Measurements from ENCODE around the gene DNAJC6. TPM values are rescaled to one million over a fixed set of nuclear protein-coding genes. Genes with fewer than 3 reads are reported as not detected.
"Not testable (repeated sequence)": the region's sequence is repeated elsewhere in the genome, so short reads cannot be mapped to it uniquely, and the experiment has no call there.

The DNAJC6 gene
- total RNA-seq, 1 experiment from 2014 or later = 5.2 TPM

- no peak for DNase-seq (ENCODE audit: low read depth)
These were observed 48.1 kb downstream of the DNAJC6 start for GRCh38 chr1:65357291-65357960.

DNA sequence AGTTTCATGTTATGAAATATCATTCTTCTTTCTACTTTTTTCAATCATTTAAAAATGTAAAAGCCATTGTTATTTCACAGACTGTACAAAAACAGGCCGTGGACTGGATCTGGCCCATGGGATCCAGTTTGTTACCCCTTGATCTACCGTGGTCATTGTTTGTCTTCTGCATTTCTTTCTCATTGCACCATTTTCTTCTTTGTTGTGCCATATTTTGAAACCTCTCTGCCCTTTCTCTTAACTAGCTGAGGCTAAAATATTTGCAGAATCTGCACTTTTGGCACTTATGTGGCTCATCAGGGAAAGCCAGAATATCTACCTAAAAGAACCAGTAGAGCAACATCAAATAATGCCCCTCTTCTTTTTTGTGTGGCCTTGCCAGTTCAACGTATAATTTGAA lies 50.5 kb downstream of the DNAJC6 start:
- no peak for DNase-seq (ENCODE audit: low read depth)

- no peak for DNase-seq (ENCODE audit: low read depth)
These were observed 51.3 kb downstream of the DNAJC6 start for GRCh38 chr1:65360648-65361047.

GRCh38 chr1:65362545-65362944 lies 53.2 kb downstream of the DNAJC6 start:
- DNase-seq (ENCODE audit: low read depth) = no peak

GRCh38 chr1:65363484-65363883 lies 54.1 kb downstream of the DNAJC6 start:
- no peak for DNase-seq (ENCODE audit: low read depth)

- no peak for DNase-seq (ENCODE audit: low read depth)
These were observed 59.1 kb downstream of the DNAJC6 start for GRCh38 chr1:65368403-65368802.

DNA sequence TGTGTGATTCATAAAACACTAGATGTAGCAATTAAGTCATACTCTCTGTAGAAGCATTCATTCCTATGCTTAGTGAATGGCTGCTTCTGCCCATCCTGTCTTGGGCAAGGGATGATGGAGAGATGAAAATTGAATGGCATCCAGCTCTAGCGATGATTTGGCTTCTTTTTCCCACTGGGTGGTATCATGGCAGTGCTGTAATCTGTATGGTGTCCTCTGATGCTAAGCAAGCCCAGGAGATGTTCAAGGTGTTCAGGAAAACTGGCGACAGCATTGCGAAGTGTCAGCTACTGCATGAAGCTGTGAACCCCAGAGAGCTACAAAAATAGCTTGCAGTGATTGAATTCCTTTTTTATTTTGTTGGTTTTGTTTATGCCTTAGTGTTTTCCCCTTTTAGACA lies 62.2 kb downstream of the DNAJC6 start:
- no peak for DNase-seq (ENCODE audit: low read depth)

DNA sequence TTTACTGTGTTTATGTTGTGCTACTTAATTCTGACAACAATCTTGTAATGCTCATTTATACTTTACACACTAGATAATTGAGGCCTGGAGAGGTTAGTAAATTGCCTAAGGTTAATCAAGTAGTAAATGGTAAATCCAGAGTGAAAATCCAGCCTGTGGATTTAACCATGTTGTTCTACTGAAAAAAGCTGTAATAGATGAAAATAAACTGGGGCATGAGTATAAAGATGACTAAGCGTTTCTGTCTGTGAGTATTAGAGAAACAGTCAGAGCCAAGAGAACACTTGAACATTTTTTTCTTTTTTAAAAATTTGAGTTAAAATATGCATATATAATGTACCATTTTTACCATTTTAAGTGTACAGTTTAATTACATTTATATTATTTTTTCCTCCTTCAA lies 63.2 kb downstream of the DNAJC6 start:
- DNase-seq (ENCODE audit: low read depth) = no peak

- no peak for DNase-seq (ENCODE audit: low read depth)
These were observed 68.3 kb downstream of the DNAJC6 start for GRCh38 chr1:65377496-65378246.

DNA sequence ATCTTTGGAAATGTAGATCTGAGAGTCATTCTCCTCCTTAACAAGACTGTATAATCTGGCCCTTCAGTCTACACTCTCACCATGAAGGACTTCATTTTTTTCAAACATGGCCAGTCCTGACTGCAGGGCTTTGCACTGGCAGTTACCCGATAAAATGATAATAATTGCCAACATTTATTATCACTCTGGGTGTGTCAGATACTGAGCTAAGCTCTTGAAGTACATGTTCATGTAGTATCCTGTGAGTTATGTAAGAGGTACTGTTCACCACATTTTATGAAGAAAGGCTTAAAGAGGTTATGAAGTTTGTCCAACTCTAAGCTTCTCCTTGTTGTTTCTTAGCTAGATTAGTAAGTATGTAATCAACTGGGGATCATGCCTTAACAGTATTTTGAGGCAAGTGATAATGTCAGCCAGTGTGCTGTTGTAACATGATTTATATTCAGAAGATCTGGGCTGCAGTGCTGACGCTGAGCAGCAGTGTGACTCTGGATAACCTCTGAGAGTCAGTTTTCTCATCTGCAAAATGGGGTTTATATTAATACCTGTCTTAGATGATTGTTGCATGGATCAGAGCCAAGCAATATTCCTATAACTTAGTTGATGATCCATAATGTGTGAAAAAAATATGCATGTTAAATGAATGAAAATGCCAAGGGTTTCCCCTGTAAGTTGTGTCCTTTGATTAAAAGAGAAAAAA lies 69.1 kb downstream of the DNAJC6 start:
- DNase-seq (ENCODE audit: low read depth) = no peak

DNA sequence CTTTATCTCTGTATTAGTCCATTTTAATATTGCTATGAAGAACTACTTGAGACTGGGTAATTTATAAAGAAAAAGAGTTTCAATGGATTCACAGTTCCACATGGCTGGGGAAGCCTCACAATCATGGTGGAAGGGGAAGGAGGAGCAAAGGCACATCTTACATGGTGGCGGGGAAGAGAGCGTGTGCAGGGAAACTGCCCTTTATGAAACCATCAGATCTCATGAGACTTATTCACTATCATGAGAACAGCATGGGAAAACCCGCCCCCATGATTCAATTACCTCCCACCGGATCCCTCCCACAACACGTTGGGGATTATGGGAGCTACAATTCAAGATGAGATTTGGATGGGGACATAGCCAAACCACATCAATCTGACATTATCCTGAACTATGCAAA lies 75.1 kb downstream of the DNAJC6 start:
- DNase-seq (ENCODE audit: low read depth) = not testable (repeated sequence)

- no peak for DNase-seq (ENCODE audit: low read depth)
These were observed 77.1 kb downstream of the DNAJC6 start for GRCh38 chr1:65386439-65386838.

GRCh38 chr1:65387821-65388220 lies 78.5 kb downstream of the DNAJC6 start:
- no peak for DNase-seq (ENCODE audit: low read depth)

DNA sequence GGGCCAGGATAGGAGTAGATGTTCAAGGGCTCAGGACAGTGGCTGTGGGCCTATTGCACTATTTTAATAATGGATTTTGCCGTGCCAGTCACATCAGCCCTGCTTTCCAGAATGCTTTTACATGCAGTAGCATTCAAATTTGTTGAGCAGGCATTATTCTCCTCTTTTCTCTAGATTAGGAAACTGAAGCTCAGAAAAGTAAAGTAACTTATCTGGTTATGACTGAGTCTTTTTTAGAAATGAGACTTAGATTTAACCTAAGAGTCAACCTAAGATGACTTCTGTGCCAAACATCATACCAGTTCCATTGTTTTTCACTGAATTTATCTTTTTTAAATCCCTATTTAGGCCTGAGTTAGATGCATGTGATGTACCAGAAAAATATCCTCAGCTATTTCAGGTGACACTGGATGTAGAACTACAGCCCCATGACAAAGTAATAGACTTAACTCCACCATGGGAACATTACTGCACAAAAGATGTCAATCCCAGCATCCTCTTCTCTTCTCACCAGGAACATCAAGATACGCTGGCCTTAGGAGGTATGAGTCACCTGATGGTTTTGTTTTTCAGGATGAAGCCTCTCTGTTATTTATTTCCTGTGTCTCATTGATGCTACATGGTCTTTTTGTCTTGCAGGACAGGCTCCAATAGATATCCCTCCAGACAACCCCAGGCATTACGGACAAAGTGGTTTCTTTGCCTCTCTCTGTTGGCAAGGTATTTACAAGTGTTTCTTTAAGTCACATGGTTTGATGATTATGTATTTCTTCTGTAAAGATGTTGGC lies 79.8 kb downstream of the DNAJC6 start:
- peak; percentile 33 for DNase-seq (ENCODE audit: low read depth)

- no peak for DNase-seq (ENCODE audit: low read depth)
These were observed 83.2 kb downstream of the DNAJC6 start for GRCh38 chr1:65392497-65392896.

DNA sequence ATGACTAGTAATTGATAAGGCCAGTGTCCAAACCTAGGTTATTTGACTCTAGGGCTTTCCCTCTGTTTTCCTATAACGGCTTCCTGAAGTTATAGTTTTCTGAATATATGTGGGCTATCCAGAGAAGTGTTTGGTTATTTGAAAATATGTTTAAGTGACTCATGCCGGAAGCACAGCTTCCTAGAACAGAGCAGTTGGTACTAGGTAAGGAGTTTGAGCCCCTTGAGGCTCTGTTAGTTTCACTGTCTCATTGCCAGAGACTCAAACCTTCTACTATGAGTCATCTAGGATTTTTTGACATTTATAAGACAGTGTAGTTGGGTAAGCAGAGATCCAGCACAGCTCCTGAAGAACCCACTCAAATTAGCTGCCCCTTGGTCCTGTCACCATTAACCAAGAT lies 84.0 kb downstream of the DNAJC6 start:
- peak; percentile 84 for DNase-seq (ENCODE audit: low read depth)

DNA sequence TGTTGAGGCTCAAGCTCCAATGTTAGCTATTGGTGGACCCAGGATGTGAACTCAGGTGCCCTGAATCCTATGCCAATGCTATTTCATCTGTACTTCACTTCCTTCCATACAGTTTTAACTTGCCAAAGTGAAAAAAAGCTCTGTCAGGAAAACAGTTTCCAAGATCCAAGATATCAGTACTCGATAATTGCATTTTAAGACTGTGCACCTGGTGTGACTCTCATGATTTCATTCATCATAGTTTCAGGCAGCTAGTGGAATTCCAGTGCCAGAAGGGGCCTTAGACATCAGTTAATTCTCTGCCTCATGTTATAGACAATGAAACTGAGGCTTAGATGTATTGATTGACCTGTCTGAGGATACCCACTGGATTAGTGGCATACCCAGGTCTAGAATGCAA lies 84.6 kb downstream of the DNAJC6 start:
- no peak for DNase-seq (ENCODE audit: low read depth)

- DNase-seq (ENCODE audit: low read depth) = peak; percentile 71
These were observed 86.7 kb downstream of the DNAJC6 start for GRCh38 chr1:65395887-65396612.

DNA sequence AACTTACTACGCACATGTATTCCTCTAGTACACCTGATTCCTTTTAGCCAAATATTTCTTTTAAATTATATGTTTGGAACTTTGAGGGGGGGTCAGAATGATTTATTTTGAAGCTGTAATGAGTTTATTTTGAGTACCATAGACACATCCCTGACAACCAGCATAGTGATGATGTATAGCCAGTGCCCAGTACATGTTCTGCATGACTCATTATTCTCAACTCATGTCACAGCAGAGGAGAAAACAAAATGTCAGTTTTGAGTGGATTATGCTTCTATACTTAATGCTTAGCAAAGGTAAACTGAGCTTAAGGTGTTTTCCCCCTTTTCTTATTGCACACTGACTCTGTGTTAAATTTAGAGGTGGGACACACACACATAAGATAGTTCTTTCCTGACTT lies 88.7 kb downstream of the DNAJC6 start:
- DNase-seq (ENCODE audit: low read depth) = no peak

GRCh38 chr1:65399003-65399402 lies 89.7 kb downstream of the DNAJC6 start:
- DNase-seq (ENCODE audit: low read depth) = no peak

- DNase-seq (ENCODE audit: low read depth) = no peak
These were observed 92.3 kb downstream of the DNAJC6 start for GRCh38 chr1:65401612-65402011.

Measured in RPMI7951 (cell line).